Neural cell (in vitro differentiated cells): ENCODE measurements around the gene SLC7A6OS. TPM values are rescaled to one million over a fixed set of nuclear protein-coding genes. Genes with fewer than 3 reads are reported as not detected.

Experiments used
- H2AFZ ChIP-seq: fragments of 200-600, 300-800 bp; sonication (generic), shearing (Covaris generic); 2 replicates; pipeline ENCODE4 v1.6.0; 2014; ENCODE audit warnings: low read depth, mild to moderate bottlenecking, antibody characterized with exemption, low read length, moderate library complexity
- H3F3A ChIP-seq: fragments of 200-600 bp; shearing (Covaris generic); 2 replicates; pipeline ENCODE4 v1.6.1; 2016; ENCODE audit warnings: mild to moderate bottlenecking, moderate library complexity, mixed read lengths, antibody characterized with exemption, low read length; ENCODE audit not compliant: insufficient read depth, poor library complexity, severe bottlenecking
- H3K27ac ChIP-seq: fragments of 200-600, 300-800 bp; sonication (generic), shearing (Covaris generic); 2 replicates; pipeline ENCODE4 v1.5.1; 2014; ENCODE audit warnings: mild to moderate bottlenecking, low read length, moderate library complexity
- H3K27me3 ChIP-seq: fragments of 300-800, 200-600 bp; sonication (generic), shearing (Covaris generic); 2 replicates; pipeline ENCODE4 v1.6.0; 2014; ENCODE audit warnings: mild to moderate bottlenecking, low read depth, low read length, moderate library complexity; ENCODE audit not compliant: insufficient read depth
- H3K36me3 ChIP-seq: fragments of 300-800, 200-600 bp; sonication (generic), shearing (Covaris generic); 2 replicates; pipeline ENCODE4 v1.5.1; 2014; ENCODE audit warnings: mild to moderate bottlenecking, antibody characterized with exemption, low read length, moderate library complexity; ENCODE audit not compliant: insufficient read depth
- H3K4me2 ChIP-seq: fragments of 300-800, 200-600 bp; sonication (generic), shearing (Covaris generic); 2 replicates; pipeline ENCODE4 v1.6.0; 2014; ENCODE audit warnings: mild to moderate bottlenecking, low read length
- H3K4me3 ChIP-seq: fragments of 300-800, 200-600 bp; sonication (generic), shearing (Covaris generic); 2 replicates; pipeline ENCODE4 v1.5.1; 2014; ENCODE audit warnings: mild to moderate bottlenecking, low read length, moderate library complexity
- H3K79me2 ChIP-seq: fragments of 200-600 bp; shearing (Covaris generic); replicated peaks from 2 replicates; pipeline ENCODE4 v1.6.0; 2014; ENCODE audit warnings: mild to moderate bottlenecking, low read length, moderate library complexity; ENCODE audit not compliant: insufficient read depth
- H3K9ac ChIP-seq: fragments of 300-800, 200-600 bp; sonication (generic), shearing (Covaris generic); 2 replicates; pipeline ENCODE4 v1.6.1; 2016; ENCODE audit warnings: mild to moderate bottlenecking, low read length, mixed read lengths
- H3K9me2 ChIP-seq: fragments of 200-600 bp; shearing (Covaris generic); 2 replicates; pipeline ENCODE4 v1.6.1; 2016; ENCODE audit warnings: mild to moderate bottlenecking, low read length, mixed read lengths; ENCODE audit not compliant: insufficient read depth
- H3K9me3 ChIP-seq: fragments of 200-600, 300-800 bp; sonication (generic), shearing (Covaris generic); 2 replicates; pipeline ENCODE4 v1.6.1; 2016; ENCODE audit warnings: mild to moderate bottlenecking, mixed run types, low read length, moderate library complexity, mixed read lengths
- H4K20me1 ChIP-seq: fragments of 200-600 bp; shearing (Covaris generic); 2 replicates; pipeline ENCODE4 v1.6.1; 2016; ENCODE audit warnings: mild to moderate bottlenecking, mixed run types; ENCODE audit not compliant: insufficient read depth
- EP300 ChIP-seq: fragments of 450-650 bp; conservative IDR thresholded peaks from 2 replicates; pipeline ENCODE4 v1.6.1; 2014; ENCODE audit warnings: antibody characterized with exemption, mild to moderate bottlenecking, moderate library complexity; ENCODE audit not compliant: poor library complexity, severe bottlenecking
- EZH2 ChIP-seq: fragments of 200-600, 300-800 bp; shearing (Covaris generic), sonication (generic); IDR thresholded peaks from 2 replicates; pipeline ENCODE4 v1.6.1; 2014; ENCODE audit warnings: antibody characterized with exemption, low read length, borderline replicate concordance, mild to moderate bottlenecking; ENCODE audit not compliant: insufficient read depth, poor library complexity, severe bottlenecking
- MXI1 ChIP-seq: fragments of 450-650 bp; conservative IDR thresholded peaks from 2 replicates; pipeline ENCODE4 v1.6.1; 2014; ENCODE audit warnings: antibody characterized with exemption, mild to moderate bottlenecking; ENCODE audit not compliant: poor library complexity, severe bottlenecking
- POLR2AphosphoS5 ChIP-seq: IDR thresholded peaks from 2 replicates; pipeline ENCODE4 v1.6.1; 2012
- RAD21 ChIP-seq: fragments of 450-650 bp; conservative IDR thresholded peaks from 2 replicates; pipeline ENCODE4 v1.6.1; 2014; ENCODE audit warnings: antibody characterized with exemption, mild to moderate bottlenecking, moderate library complexity
- REST ChIP-seq: IDR thresholded peaks from 2 replicates; pipeline ENCODE4 v1.6.1; 2012; ENCODE audit warnings: borderline replicate concordance
- SMC3 ChIP-seq: fragments of 450-650 bp; conservative IDR thresholded peaks from 2 replicates; pipeline ENCODE4 v1.6.1; 2014; ENCODE audit warnings: antibody characterized with exemption, mild to moderate bottlenecking, moderate library complexity; ENCODE audit not compliant: poor library complexity
- TAF1 ChIP-seq: IDR thresholded peaks from 2 replicates; pipeline ENCODE4 v1.6.1; 2012; ENCODE audit warnings: low read depth
- polyA plus RNA-seq: library from polyadenylated mRNA; depleted of rRNA; stranded (reverse); fragments of >200 nt; gene quantifications from 2 replicates; pipeline ENCODE4 v1.2.3, GENCODE V29; 2014
- TF ChIP-seq, protein P1 (sequence below): fragments of 450-650 bp; IDR thresholded peaks from 2 replicates; pipeline ENCODE4 v1.5.1; 2014; ENCODE audit warnings: antibody characterized with exemption, mild to moderate bottlenecking, moderate library complexity; ENCODE audit not compliant: poor library complexity, severe bottlenecking

SLC7A6OS gene
- polyA plus RNA-seq, 1 donor from 2014 or later = 21.3 TPM

DNA sequence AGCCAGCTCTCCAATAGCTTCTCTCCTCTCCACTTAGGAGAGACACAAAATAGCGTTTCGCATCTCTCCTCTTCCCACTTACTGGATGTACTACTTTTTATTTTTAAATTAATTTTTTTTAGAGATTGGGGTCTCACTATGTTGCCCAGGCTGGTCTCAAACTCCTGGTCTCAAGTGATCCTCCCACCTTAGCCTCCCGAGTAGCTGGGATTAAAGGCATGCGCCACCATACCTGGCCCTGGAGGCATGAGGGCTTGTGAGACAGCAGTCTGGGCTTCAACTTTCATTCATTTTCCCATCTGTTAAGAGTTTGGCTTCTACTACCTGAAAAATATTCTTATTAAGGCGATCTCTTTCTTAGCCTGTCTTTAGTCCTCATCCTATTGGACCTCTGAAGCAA is 18.3 kb downstream of the SLC7A6OS start:
- Histone ChIP-seq H3K9me2 (no peaks in the 10 kb centered on the region), H2AFZ (no peak overlapping the region), H3K4me3 (no peak overlapping the region), H3K27me3 (no peaks in the 10 kb centered on the region), H3K27ac (no peak overlapping the region), H4K20me1 (no peaks in the 10 kb centered on the region), H3K4me2 (no peak overlapping the region), H3K79me2 (no peaks in the 10 kb centered on the region), H3K9ac (no peak overlapping the region), H3K36me3 (peaks cover 4% of the 10 kb centered on the region), H3K9me3 (no peaks in the 10 kb centered on the region), H3F3A (no peaks in the 10 kb centered on the region)
- TF ChIP-seq RAD21 = no peak
- no peak for TF ChIP-seq EP300
- TF ChIP-seq POLR2AphosphoS5 = no peak
- TF ChIP-seq REST = no peak
- TF ChIP-seq TAF1 = no peak
- TF ChIP-seq EZH2 = no peak
- TF ChIP-seq MXI1 = no peak
- no peak for TF ChIP-seq SMC3
- TF ChIP-seq, protein P1, sequence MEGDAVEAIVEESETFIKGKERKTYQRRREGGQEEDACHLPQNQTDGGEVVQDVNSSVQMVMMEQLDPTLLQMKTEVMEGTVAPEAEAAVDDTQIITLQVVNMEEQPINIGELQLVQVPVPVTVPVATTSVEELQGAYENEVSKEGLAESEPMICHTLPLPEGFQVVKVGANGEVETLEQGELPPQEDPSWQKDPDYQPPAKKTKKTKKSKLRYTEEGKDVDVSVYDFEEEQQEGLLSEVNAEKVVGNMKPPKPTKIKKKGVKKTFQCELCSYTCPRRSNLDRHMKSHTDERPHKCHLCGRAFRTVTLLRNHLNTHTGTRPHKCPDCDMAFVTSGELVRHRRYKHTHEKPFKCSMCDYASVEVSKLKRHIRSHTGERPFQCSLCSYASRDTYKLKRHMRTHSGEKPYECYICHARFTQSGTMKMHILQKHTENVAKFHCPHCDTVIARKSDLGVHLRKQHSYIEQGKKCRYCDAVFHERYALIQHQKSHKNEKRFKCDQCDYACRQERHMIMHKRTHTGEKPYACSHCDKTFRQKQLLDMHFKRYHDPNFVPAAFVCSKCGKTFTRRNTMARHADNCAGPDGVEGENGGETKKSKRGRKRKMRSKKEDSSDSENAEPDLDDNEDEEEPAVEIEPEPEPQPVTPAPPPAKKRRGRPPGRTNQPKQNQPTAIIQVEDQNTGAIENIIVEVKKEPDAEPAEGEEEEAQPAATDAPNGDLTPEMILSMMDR = no peak

- Histone ChIP-seq H3F3A (no peaks in the 10 kb centered on the region), H3K27me3 (no peaks in the 10 kb centered on the region), H3K9ac (no peak overlapping the region), H3K4me2 (no peak overlapping the region), H3K9me3 (no peaks in the 10 kb centered on the region), H3K9me2 (no peaks in the 10 kb centered on the region), H3K27ac (no peak overlapping the region), H3K4me3 (no peak overlapping the region), H3K79me2 (no peaks in the 10 kb centered on the region), H3K36me3 (peaks cover 4% of the 10 kb centered on the region), H2AFZ (no peak overlapping the region), H4K20me1 (no peaks in the 10 kb centered on the region)
- TF ChIP-seq, protein P1 = no peak
- no peak for TF ChIP-seq EP300
- TF ChIP-seq POLR2AphosphoS5 = no peak
- no peak for TF ChIP-seq TAF1
- TF ChIP-seq SMC3 = no peak
- no peak for TF ChIP-seq REST
- no peak for TF ChIP-seq MXI1
Observed at GRCh38 chr16:68291227-68291626, 19.5 kb downstream of the SLC7A6OS start.
